ENCODE data around the gene RHEX.
"Not testable (repeated sequence)": the region's sequence is repeated elsewhere in the genome, so short reads cannot be mapped to it uniquely, and the experiment has no call there.

The RHEX gene

GRCh38 chr1:206058927-206059292 lies 5.9 kb downstream of the RHEX start:
- TF ChIP-seq CTCF (conservative IDR thresholded peaks at IDR 0.05): no peak
- H3K27ac ChIP-seq: no peak overlapping the region

DNA sequence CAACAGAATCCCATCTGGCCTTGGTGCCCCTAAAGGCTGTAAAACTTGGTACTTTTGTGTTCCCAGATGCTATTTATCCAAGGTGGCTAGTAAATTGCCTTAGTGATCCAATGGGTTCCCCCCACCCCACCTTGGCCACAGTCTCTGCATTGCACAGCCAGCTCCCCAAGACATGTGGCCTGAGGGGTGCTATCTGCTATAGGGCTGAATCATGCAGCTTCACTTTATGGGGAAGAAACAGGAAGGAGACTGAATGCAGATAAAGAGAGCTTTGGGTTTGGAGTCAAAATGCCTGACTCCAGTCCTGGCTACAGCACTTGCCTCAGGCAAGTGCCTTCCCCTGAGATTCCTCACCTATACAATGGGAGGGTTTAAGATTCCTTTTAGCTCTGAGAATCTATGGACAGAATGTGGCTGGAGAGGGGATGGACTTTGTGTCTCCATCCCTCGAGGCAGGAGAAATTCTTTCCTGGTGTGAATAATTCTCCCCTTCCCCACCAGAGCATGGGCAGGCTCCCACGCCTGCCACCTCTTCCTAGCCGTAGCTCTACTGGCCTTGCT lies 6.5 kb downstream of the RHEX start:
- no peak for TF ChIP-seq CTCF (conservative IDR thresholded peaks at IDR 0.05)
- no peak overlapping the region for H3K27ac ChIP-seq

DNA sequence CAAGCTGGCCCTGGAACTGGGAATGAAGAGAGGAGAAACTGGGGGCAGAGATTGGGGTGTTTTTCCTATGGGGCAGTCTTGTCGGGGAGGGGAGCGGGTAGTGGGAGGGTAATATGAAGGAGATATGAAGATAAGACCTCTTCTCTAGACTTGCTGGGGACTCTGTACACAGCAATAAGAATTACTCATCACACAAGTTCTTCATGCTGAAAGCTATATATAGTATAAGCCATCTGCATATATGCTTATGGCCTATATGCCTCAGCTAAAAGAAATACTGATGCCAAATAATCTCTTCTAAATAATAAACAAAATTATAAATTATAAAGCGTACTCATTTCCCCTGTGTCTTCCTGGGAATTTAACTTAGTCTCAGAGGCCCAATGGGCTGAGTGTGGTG lies 7.9 kb downstream of the RHEX start:
- no peak overlapping the region for H3K27ac ChIP-seq
- TF ChIP-seq CTCF (conservative IDR thresholded peaks at IDR 0.05): no peak

GRCh38 chr1:206062464-206062863 lies 9.5 kb downstream of the RHEX start:
- TF ChIP-seq CTCF (conservative IDR thresholded peaks at IDR 0.05): no peak
- H3K27ac ChIP-seq: no peak overlapping the region

DNA sequence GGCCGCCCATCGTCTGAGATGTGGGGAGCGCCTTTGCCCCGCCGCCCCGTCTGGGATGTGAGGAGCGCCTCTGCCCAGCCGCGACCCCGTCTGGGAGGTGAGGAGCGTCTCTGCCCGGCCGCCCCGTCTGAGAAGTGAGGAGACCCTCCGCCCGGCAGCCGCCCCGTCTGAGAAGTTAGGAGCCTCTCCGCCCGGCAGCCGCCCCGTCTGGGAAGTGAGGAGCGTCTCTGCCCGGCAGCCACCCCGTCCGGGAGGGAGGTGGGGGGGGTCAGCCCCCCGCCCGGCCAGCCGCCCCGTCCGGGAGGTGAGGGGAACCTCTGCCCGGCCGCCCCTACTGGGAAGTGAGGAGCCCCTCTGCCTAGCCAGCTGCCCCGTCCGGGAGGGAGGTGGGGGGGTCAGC lies 11.0 kb downstream of the RHEX start:
- H3K27ac ChIP-seq: not testable (repeated sequence)

GRCh38 chr1:206064501-206064900 lies 11.5 kb downstream of the RHEX start:
- not testable (repeated sequence) for H3K27ac ChIP-seq

- TF ChIP-seq CTCF (conservative IDR thresholded peaks at IDR 0.05): no peak
- no peak overlapping the region for H3K27ac ChIP-seq
Measured at GRCh38 chr1:206065547-206066145, 12.7 kb downstream of the RHEX start.

- H3K27ac ChIP-seq: no peak overlapping the region
- TF ChIP-seq CTCF (conservative IDR thresholded peaks at IDR 0.05): no peak
Measured at GRCh38 chr1:206066479-206067171, 13.7 kb downstream of the RHEX start.

Data from VCaP (cell line).